H9 (cell line): ENCODE measurements around the gene HELT. TPM values are rescaled to one million over a fixed set of nuclear protein-coding genes. Genes with fewer than 3 reads are reported as not detected.

ENCODE experiments used
- DNase-seq: peaks from one replicate; pipeline ENCODE4 v3.0.0-alpha.2; 2017
- H2AFZ ChIP-seq: one replicate; pipeline ENCODE4 v1.6.1; 2013; ENCODE audit warnings: mild to moderate bottlenecking, low read length, control low read depth, moderate library complexity
- H2AK5ac ChIP-seq: 2 replicates; pipeline ENCODE4 v1.6.1; 2013; ENCODE audit warnings: low read length, control low read depth, mixed read lengths; ENCODE audit not compliant: insufficient read length
- H2BK120ac ChIP-seq: one replicate; pipeline ENCODE4 v1.6.1; 2013; ENCODE audit warnings: low read depth, mild to moderate bottlenecking, low read length, control low read depth, inconsistent platforms; ENCODE audit not compliant: poor library complexity, severe bottlenecking
- H2BK12ac ChIP-seq: 2 replicates; pipeline ENCODE4 v1.6.1; 2013; ENCODE audit warnings: low read length, control low read depth, mixed read lengths, low read depth; ENCODE audit not compliant: insufficient read length
- H2BK15ac ChIP-seq: 2 replicates; pipeline ENCODE4 v1.6.1; 2013; ENCODE audit warnings: low read depth, low read length, control low read depth
- H2BK20ac ChIP-seq: one replicate; pipeline ENCODE4 v1.6.1; 2013; ENCODE audit warnings: low read depth, mild to moderate bottlenecking, low read length, control low read depth, inconsistent platforms; ENCODE audit not compliant: poor library complexity, severe bottlenecking
- H2BK5ac ChIP-seq: 2 replicates; pipeline ENCODE4 v1.6.1; 2013; ENCODE audit warnings: low read length, control low read depth, mixed read lengths; ENCODE audit not compliant: insufficient read length
- H3K14ac ChIP-seq: 2 replicates; pipeline ENCODE4 v1.6.1; 2013; ENCODE audit warnings: low read length, control low read depth; ENCODE audit not compliant: insufficient read depth
- H3K18ac ChIP-seq: 2 replicates; pipeline ENCODE4 v1.6.1; 2013; ENCODE audit warnings: low read depth, mild to moderate bottlenecking, mixed read lengths, low read length, control low read depth; ENCODE audit not compliant: insufficient read length
- H3K23ac ChIP-seq: 2 replicates; pipeline ENCODE4 v1.6.1; 2013; ENCODE audit warnings: low read length, control low read depth, mixed read lengths, low read depth; ENCODE audit not compliant: insufficient read length
- H3K23me2 ChIP-seq: 2 replicates; pipeline ENCODE4 v1.6.1; 2013; ENCODE audit warnings: low read depth, mild to moderate bottlenecking, mixed read lengths, low read length, control low read depth; ENCODE audit not compliant: insufficient read length, poor library complexity, severe bottlenecking
- H3K27ac ChIP-seq: 2 replicates; pipeline ENCODE4 v1.5.1; 2013; ENCODE audit warnings: low read length, control low read depth, mixed read lengths, low read depth; ENCODE audit not compliant: insufficient read length
- H3K27me3 ChIP-seq: 2 replicates; pipeline ENCODE4 v1.6.1; 2013; ENCODE audit warnings: low read length, control low read depth, inconsistent platforms; ENCODE audit not compliant: insufficient read depth
- H3K4ac ChIP-seq: 2 replicates; pipeline ENCODE4 v1.6.1; 2013; ENCODE audit warnings: low read depth, mild to moderate bottlenecking, control low read depth, inconsistent platforms, low read length, moderate library complexity
- H3K4me1 ChIP-seq: 2 replicates; pipeline ENCODE4 v1.6.1; 2013; ENCODE audit warnings: low read length, control low read depth, inconsistent platforms; ENCODE audit not compliant: insufficient read depth
- H3K4me2 ChIP-seq: 2 replicates; pipeline ENCODE4 v1.6.1; 2013; ENCODE audit warnings: low read length, control low read depth, mixed read lengths; ENCODE audit not compliant: insufficient read length, insufficient read depth
- H3K56ac ChIP-seq: 2 replicates; pipeline ENCODE4 v1.6.1; 2013; ENCODE audit warnings: low read depth, mild to moderate bottlenecking, mixed read lengths, low read length, control low read depth; ENCODE audit not compliant: insufficient read length
- H3K79me1 ChIP-seq: 2 replicates; pipeline ENCODE4 v1.6.1; 2013; ENCODE audit warnings: low read depth, mild to moderate bottlenecking, moderate library complexity, low read length, control low read depth, inconsistent platforms; ENCODE audit not compliant: insufficient read depth, poor library complexity, severe bottlenecking
- H3K79me2 ChIP-seq: 2 replicates; pipeline ENCODE4 v1.6.1; 2013; ENCODE audit warnings: low read length, control low read depth, inconsistent platforms; ENCODE audit not compliant: insufficient read depth
- H3K9ac ChIP-seq: 2 replicates; pipeline ENCODE4 v1.6.1; 2013; ENCODE audit warnings: low read length, control low read depth, mixed read lengths; ENCODE audit not compliant: insufficient read length; ENCODE audit errors: extremely low read depth
- H3K9me3 ChIP-seq: one replicate; pipeline ENCODE4 v1.6.1; 2013; ENCODE audit warnings: low read depth, low read length, inconsistent platforms; ENCODE audit not compliant: control insufficient read depth
- H3T11ph ChIP-seq: one replicate; pipeline ENCODE4 v1.6.1; 2013; ENCODE audit warnings: mild to moderate bottlenecking, low read length, control low read depth, inconsistent platforms
- H4K20me1 ChIP-seq: one replicate; pipeline ENCODE4 v1.6.1; 2013; ENCODE audit not compliant: control insufficient read depth, insufficient read length, insufficient read depth
- H4K5ac ChIP-seq: 2 replicates; pipeline ENCODE4 v1.6.1; 2013; ENCODE audit warnings: low read depth, mild to moderate bottlenecking, mixed read lengths, low read length, control low read depth; ENCODE audit not compliant: insufficient read length
- H4K8ac ChIP-seq: replicated peaks from 2 replicates; pipeline ENCODE4 v1.6.1; 2013; ENCODE audit warnings: low read length, control low read depth, mixed read lengths, low read depth; ENCODE audit not compliant: insufficient read length
- H4K91ac ChIP-seq: 2 replicates; pipeline ENCODE4 v1.6.1; 2013; ENCODE audit warnings: low read depth, mild to moderate bottlenecking, moderate library complexity, mixed read lengths, low read length, control low read depth; ENCODE audit not compliant: insufficient read length
- H3K27ac Mint-ChIP-seq, 3 experiments: 2 replicates in 2 of 3; 3 replicates in 1 of 3; pipeline ENCODE4 v1.8.0; 2020 to 2021; ENCODE audit warnings: mixed read lengths in 3 of 3, mild to moderate bottlenecking in 1 of 3, moderate library complexity in 1 of 3
- H3K27me3 Mint-ChIP-seq: 2 replicates; pipeline ENCODE4 v1.8.0; 2021; ENCODE audit warnings: low read depth, mild to moderate bottlenecking, moderate library complexity, mixed read lengths
- H3K36me3 Mint-ChIP-seq, 3 experiments: 2 replicates in 2 of 3; 3 replicates in 1 of 3; pipeline ENCODE4 v1.8.0; 2020 to 2021; ENCODE audit warnings: low read depth in 3 of 3, mixed read lengths in 3 of 3; ENCODE audit not compliant: insufficient read depth in 1 of 3
- H3K4me1 Mint-ChIP-seq, 2 experiments: 2 replicates each; pipeline ENCODE4 v1.8.0; 2020; ENCODE audit warnings: mixed read lengths in 2 of 2
- H3K4me3 Mint-ChIP-seq, 2 experiments: 2 replicates in 1 of 2; 3 replicates in 1 of 2; pipeline ENCODE4 v1.8.0; 2020 to 2021; ENCODE audit warnings: mild to moderate bottlenecking in 2 of 2, mixed read lengths in 2 of 2, moderate library complexity in 1 of 2
- H3K9me3 Mint-ChIP-seq, 2 experiments: 2 replicates in 1 of 2; 3 replicates in 1 of 2; pipeline ENCODE4 v1.8.0; 2020; ENCODE audit warnings: mild to moderate bottlenecking in 2 of 2, mixed read lengths in 2 of 2, moderate library complexity in 1 of 2
- CTCF ChIP-seq: fragments of 200-600 bp; sonication (generic); conservative IDR thresholded peaks from 3 replicates; pipeline ENCODE4 v1.8.0; 2021; ENCODE audit warnings: antibody characterized with exemption, mild to moderate bottlenecking
- WGBS: extraction: QIAGEN DNeasy Blood & Tissue Kit; methylation state at CpG from one replicate; pipeline ENCODE4 v1.1.7; 2013; ENCODE audit warnings: missing lambda C conversion rate, low lambda C conversion rate, mixed read lengths; ENCODE audit not compliant: insufficient read length; ENCODE audit errors: extremely low coverage; 5-methylcytosine and 5-hydroxymethylcytosine counted together
- total RNA-seq: library from RNA; stranded (reverse); gene quantifications from 2 replicates; pipeline ENCODE4 v1.2.1, GENCODE V29; 2021

HELT gene
- total RNA-seq, 1 experiment from 2014 or later = not detected

GRCh38 chr4:185028625-185029024, 10.3 kb downstream of the HELT start:
- H2BK120ac ChIP-seq = no peak overlapping the region
- H3K9me3 Mint-ChIP-seq = no peaks in the 10 kb centered on the region
- no peaks in the 10 kb centered on the region for H3K79me1 ChIP-seq
- no peak for TF ChIP-seq CTCF
- no peak overlapping the region for H3K4me3 Mint-ChIP-seq
- H2AFZ ChIP-seq = no peak overlapping the region
- H4K8ac ChIP-seq = no peak overlapping the region
- H4K5ac ChIP-seq = no peak overlapping the region
- H3K4me1 ChIP-seq = no peaks in the 10 kb centered on the region
- H3K4me2 ChIP-seq = no peak overlapping the region
- no peak for DNase-seq
- no peak overlapping the region for H3K9ac ChIP-seq
- peaks cover 92% of the 10 kb centered on the region for H3K27me3 Mint-ChIP-seq
- no CpG with 5 or more reads among the region's 8 CpGs for WGBS
- no peak overlapping the region for H3K18ac ChIP-seq
- H3K4me1 Mint-ChIP-seq = peaks cover 0 to 2% of the 10 kb centered on the region in 2 experiments; a peak in 2 of 4 replicates
- H3K27ac ChIP-seq = no peak overlapping the region
- H2AK5ac ChIP-seq = no peak overlapping the region
- H3K56ac ChIP-seq = no peak overlapping the region
- H3K9me3 ChIP-seq = no peaks in the 10 kb centered on the region
- H3K4ac ChIP-seq = no peak overlapping the region
- H3T11ph ChIP-seq = no peak overlapping the region
- no peak overlapping the region for H3K23ac ChIP-seq
- H2BK20ac ChIP-seq = no peak overlapping the region
- no peak overlapping the region for H2BK5ac ChIP-seq
- H2BK12ac ChIP-seq = no peak overlapping the region
- no peaks in the 10 kb centered on the region for H3K79me2 ChIP-seq
- no peaks in the 10 kb centered on the region for H3K36me3 Mint-ChIP-seq
- no peaks in the 10 kb centered on the region for H4K20me1 ChIP-seq
- H3K27ac Mint-ChIP-seq = no peak overlapping the region; a peak in 1 of 7 replicates
- no peak overlapping the region for H4K91ac ChIP-seq
- H2BK15ac ChIP-seq = no peak overlapping the region
- H3K14ac ChIP-seq = no peak overlapping the region
- H3K23me2 ChIP-seq = no peaks in the 10 kb centered on the region
- H3K27me3 ChIP-seq = peaks cover 25% of the 10 kb centered on the region
